GM19099 (cell line): Measurements from ENCODE around the gene DHRS3.

Source experiments
- POLR2A ChIP-seq: IDR thresholded peaks from 3 replicates; pipeline ENCODE4 v1.6.1; 2011; ENCODE audit warnings: low read depth; ENCODE audit not compliant: insufficient read length; ENCODE audit errors: extremely low read depth

DHRS3 gene, protein sequence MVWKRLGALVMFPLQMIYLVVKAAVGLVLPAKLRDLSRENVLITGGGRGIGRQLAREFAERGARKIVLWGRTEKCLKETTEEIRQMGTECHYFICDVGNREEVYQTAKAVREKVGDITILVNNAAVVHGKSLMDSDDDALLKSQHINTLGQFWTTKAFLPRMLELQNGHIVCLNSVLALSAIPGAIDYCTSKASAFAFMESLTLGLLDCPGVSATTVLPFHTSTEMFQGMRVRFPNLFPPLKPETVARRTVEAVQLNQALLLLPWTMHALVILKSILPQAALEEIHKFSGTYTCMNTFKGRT

DNA sequence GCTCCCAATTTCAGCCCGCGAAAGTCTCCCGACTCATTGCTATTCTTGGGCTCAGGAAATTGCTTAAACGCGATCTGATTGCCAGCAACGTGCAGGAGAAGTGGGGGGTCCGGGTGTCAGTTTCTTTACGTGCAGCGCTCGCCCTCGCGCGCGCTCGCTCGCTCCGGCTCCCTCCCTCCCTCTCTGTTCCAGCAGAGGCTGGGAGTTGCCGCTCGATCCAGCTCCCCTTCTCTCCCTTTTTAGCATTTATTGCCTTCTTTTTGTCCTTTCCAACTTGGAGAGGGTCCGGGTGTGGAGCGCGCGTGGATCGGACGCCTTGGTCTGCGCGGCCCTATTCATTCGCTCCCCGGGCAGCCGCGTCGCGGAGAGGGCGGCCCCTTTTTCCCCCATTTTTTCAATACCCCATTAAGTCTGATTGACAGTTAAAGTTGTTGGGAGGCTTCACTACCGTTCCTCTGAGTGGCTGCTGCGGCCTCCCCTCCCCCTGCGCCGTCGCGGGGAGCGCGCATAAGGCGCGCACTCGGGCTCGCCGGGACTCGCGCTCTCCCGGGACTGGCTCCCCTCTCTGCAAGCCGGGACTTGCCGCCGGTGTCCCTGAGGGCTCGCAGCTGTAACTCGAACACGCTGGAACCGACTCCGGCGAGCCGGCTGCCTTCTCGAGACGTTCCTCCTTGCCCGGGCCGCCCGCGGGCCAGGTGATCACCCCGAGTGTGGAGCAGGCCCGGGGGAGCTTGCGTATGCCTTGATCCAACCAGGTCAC, at the start of gene DHRS3:
Gene DHRS3, minus strand, starts transcription at position 310 of the 760 bp plus-strand sequence. CDS start 862 bp downstream, outside the sequence.
- no peak for TF ChIP-seq POLR2A

DNA sequence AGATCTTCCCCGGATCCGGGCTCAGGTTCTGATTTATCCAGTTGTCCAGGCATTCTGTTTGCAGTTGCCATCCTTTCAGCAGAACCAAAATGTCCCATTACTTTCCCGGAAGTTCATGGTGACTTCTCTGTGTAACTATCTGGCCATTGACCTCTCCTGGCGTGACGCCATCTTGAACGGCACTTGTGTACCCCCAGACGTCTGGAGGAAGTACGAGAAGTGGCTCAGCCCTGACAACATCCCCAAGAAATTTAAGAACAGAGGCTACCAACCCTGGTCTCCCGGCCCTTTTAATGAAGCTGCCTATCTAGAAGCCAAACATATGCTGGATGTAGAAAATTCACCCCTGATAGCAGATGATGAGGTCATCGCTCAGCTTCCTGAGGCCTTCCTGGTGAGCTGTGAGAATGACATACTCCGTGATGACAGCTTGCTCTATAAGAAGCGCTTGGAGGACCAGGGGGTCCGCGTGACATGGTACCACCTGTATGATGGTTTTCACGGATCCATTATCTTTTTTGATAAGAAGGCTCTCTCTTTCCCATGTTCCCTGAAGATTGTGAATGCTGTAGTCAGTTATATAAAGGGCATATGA, 48.2 kb upstream of the DHRS3 start:
- TF ChIP-seq POLR2A = no peak

- TF ChIP-seq POLR2A = no peak
These were observed 47.5 kb upstream of the DHRS3 start for GRCh38 chr1:12665511-12665910.

GRCh38 chr1:12662556-12662955, 44.5 kb upstream of the DHRS3 start:
- TF ChIP-seq POLR2A = no peak

DNA sequence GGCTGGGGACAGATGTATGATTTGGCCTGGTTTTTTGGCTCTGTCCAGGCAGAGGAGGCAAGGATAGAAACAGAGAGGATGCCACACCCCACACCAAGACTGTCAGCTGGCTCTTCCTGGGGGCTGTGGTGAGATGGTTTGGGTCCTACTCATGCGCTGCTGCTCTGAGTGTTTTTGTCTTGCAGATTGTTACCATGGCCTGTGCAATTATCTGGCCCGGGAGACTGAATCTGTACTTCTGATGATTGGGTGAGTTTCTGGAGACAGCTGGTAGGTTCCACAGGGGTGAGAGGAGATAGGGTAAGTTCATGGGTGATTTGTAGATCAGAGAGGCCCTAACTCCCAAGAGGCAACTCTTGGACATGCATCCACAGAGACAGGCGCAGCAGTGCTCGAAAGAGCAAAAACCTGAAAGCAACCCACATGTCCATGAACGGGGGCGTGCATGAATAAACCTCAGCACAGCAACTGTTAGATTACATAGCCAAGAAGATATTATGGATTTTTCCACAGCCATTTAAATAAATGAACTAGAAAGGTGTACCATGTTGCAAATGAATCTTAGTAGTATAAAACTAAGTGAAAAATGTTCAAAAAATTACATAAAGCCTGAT, 43.7 kb upstream of the DHRS3 start:
- no peak for TF ChIP-seq POLR2A

DNA sequence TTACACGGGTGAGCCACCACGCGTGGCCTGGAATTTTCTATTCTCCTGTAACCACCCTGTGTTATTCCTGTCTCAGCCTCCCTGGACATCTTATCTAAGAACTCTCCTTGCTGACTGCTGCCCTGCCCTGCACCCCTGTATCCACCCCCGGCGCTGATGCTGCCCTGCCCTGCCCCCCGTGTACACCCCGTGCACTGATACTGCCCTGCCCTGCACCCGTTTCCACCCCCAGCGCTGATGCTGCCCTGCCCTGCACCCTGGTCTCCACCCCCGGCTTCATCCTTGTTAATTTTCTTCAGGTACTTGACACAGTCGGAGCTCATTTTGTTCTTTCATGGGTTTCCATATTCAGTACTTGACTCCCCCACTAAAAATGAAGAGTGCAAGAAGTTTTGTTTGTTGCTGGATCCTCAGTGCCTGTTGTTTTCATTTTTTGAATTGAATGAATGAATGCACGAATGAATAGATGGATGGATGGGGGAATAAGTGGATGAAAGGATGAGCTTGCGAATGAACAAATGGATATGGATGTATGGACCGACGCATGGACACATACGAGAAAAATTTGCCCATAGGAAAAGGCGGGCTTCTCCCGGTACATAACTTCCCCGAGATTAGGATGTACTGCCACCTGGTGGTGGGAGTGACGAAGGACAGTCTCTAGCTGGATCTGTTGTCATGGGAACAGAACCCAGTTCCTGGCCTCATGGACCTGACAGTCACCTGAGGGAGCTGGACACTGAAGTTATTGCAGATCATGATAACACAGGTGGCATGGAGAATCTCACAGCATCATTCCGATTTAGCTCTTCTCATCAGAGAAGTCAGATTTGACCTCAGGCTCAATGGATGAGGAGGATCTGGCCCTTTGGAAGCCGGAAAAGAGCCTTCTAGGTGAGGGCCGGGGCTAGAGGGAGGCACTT, 40.8 kb upstream of the DHRS3 start:
- no peak for TF ChIP-seq POLR2A

DNA sequence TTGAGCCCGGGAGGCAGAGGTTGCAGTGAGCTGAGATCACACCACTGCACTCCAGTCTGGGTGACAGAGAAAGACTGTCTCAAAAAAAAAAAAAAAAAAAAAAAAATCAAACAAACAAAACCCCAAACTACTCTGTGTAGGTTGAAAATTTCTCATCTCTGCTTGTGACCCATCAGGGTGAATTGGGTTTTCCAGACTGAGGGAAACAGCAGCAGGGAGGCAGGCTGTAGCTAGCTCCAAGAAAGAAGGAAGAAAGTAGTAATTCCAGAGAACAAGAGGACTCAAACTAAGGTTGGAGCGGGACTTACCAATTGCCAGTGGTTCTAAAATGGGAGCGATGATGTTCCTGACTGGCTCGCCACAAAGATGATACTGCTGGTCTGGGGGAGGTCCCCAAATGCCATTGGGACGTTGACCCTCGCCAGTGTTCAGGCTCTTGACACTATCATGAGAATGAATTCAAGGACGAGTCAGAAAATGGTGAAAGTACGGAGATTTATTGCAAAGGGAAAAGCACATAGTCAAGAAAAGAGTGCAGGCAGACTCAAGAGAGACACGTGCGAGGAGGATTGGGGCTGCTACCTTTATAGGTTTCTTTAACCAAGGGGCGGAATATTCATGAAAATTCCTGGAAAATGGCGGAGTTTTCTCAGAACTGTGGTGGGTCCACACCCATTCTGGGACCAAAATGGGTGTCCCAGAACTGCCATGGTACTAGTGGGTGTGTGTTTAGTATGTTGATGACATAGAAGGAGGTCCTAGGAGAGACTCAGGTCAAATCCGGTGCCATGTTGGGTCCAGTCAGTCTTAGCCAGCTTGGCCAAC, 39.3 kb upstream of the DHRS3 start:
- TF ChIP-seq POLR2A = no peak

DNA sequence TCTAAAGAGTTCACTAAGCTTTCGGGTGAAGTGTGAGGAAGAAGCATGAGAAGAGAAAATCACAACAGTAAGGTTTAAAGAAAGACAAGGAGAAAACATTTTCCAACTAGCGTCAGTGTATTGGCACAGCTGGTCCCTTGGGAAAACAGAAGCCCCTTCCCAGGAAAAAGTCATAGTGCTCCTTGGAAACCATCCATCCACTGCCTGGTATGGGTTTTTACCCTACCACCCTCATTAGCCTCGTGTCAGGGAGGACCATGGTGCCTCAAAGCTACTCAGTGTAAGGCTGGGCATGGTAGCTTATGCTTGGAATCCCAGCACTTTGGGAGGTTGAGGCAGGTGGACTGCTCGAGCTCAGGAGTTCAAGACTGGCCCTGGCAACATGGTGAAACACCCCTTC, 38.6 kb upstream of the DHRS3 start:
- TF ChIP-seq POLR2A = no peak

GRCh38 chr1:12654657-12655056, 36.6 kb upstream of the DHRS3 start:
- TF ChIP-seq POLR2A = no peak

- no peak for TF ChIP-seq POLR2A
These were observed 36.1 kb upstream of the DHRS3 start for GRCh38 chr1:12654004-12654567.

- TF ChIP-seq POLR2A = no peak
These were observed 32.0 kb upstream of the DHRS3 start for GRCh38 chr1:12649971-12650421.

- TF ChIP-seq POLR2A = no peak
These were observed 30.7 kb upstream of the DHRS3 start for GRCh38 chr1:12648741-12649140.

- TF ChIP-seq POLR2A = no peak
These were observed 26.8 kb upstream of the DHRS3 start for GRCh38 chr1:12644829-12645228.
